Fibroblast of lung (primary cell): ENCODE results near the gene AMN. TPM values are rescaled to one million over a fixed set of nuclear protein-coding genes. Genes with fewer than 3 reads are reported as not detected.

Experiments used
- DNase-seq, 2 donors: peaks; one replicate each; pipeline versions ENCODE4 v3.0.0 to v3.0.0-alpha.2; 2010; ENCODE audit warnings: low read depth in 2 of 2
- H2AFZ ChIP-seq: 2 replicates; pipeline ENCODE4 v1.5.1; 2012; ENCODE audit warnings: low read length, control low read depth, inconsistent platforms
- H3K27ac ChIP-seq: 2 replicates; pipeline ENCODE4 v1.5.1; 2011; ENCODE audit warnings: low read length, control low read depth; ENCODE audit not compliant: insufficient read depth
- H3K27me3 ChIP-seq: 2 replicates; pipeline ENCODE4 v1.5.1; 2011; ENCODE audit warnings: mild to moderate bottlenecking, low read length; ENCODE audit not compliant: control insufficient read depth, insufficient read depth
- H3K36me3 ChIP-seq: 2 replicates; pipeline ENCODE4 v1.5.1; 2011; ENCODE audit warnings: low read length; ENCODE audit not compliant: control insufficient read depth, insufficient read depth
- H3K4me1 ChIP-seq: 2 replicates; pipeline ENCODE4 v1.5.1; 2011; ENCODE audit warnings: low read length; ENCODE audit not compliant: control insufficient read depth, insufficient read depth; ENCODE audit errors: extremely low read depth
- H3K4me2 ChIP-seq: 2 replicates; pipeline ENCODE4 v1.5.1; 2011; ENCODE audit warnings: low read length, control low read depth; ENCODE audit not compliant: insufficient read depth; ENCODE audit errors: extremely low read depth
- H3K4me3 ChIP-seq, 4 experiments: fragments of 200-600 bp in 1 of 4; sonication (generic) in 1 of 4; replicated peaks in 1 of 4; 2 replicates each; pipeline ENCODE4 v1.5.1; 2011 to 2016; ENCODE audit warnings: low read length in 4 of 4, low read depth in 3 of 4, mild to moderate bottlenecking in 3 of 4, control low read depth in 2 of 4, inconsistent platforms in 1 of 4, mixed read lengths in 1 of 4; ENCODE audit not compliant: insufficient read depth in 1 of 4; ENCODE audit errors: control extremely low read depth in 1 of 4
- H3K79me2 ChIP-seq: 2 replicates; pipeline ENCODE4 v1.5.1; 2012; ENCODE audit warnings: mild to moderate bottlenecking, low read length, inconsistent platforms; ENCODE audit not compliant: control insufficient read depth, insufficient read depth
- H3K9ac ChIP-seq: 2 replicates; pipeline ENCODE4 v1.5.1; 2011; ENCODE audit warnings: mild to moderate bottlenecking, low read length, control low read depth; ENCODE audit not compliant: insufficient read depth
- H3K9me3 ChIP-seq: 2 replicates; pipeline ENCODE4 v1.5.1; 2012; ENCODE audit warnings: low read depth, low read length; ENCODE audit not compliant: control insufficient read depth, insufficient read depth
- H4K20me1 ChIP-seq: 2 replicates; pipeline ENCODE4 v1.5.1; 2011; ENCODE audit warnings: low read length; ENCODE audit not compliant: control insufficient read depth, insufficient read depth; ENCODE audit errors: extremely low read depth
- CTCF ChIP-seq, 2 donors: IDR thresholded peaks in 1 of 2; conservative IDR thresholded peaks in 1 of 2; 1 replicate in 1 of 2; 2 replicates in 1 of 2; pipeline ENCODE4 v1.5.1; 2011 to 2012; ENCODE audit warnings: low read length in 2 of 2, control low read depth in 1 of 2, inconsistent platforms in 1 of 2, low read depth in 1 of 2, mild to moderate bottlenecking in 1 of 2
- EZH2 ChIP-seq: IDR thresholded peaks from 2 replicates; pipeline ENCODE4 v1.5.1; 2012; ENCODE audit warnings: low read length, control low read depth, mild to moderate bottlenecking; ENCODE audit errors: missing control alignments
- polyA plus RNA-seq, 2 donors: library from polyadenylated mRNA; depleted of rRNA in 1 of 2; stranded (reverse) in 1 of 2; unstranded in 1 of 2; fragments of >200 nt; gene quantifications; 2 replicates each; pipeline ENCODE4 v1.2.1, GENCODE V29; 2011 to 2012; ENCODE audit warnings: missing spikeins in 1 of 2
- total RNA-seq: library from RNA; depleted of rRNA; stranded (reverse); fragments of >200 nt; gene quantifications from 2 replicates; pipeline ENCODE4 v1.2.1, GENCODE V29; 2014

The AMN gene
- total and polyA plus RNA-seq, 2 donors (not counting 1 experiment from before 2014, with no cell fraction given), result under 0.01 TPM; not detected in 1

DNA sequence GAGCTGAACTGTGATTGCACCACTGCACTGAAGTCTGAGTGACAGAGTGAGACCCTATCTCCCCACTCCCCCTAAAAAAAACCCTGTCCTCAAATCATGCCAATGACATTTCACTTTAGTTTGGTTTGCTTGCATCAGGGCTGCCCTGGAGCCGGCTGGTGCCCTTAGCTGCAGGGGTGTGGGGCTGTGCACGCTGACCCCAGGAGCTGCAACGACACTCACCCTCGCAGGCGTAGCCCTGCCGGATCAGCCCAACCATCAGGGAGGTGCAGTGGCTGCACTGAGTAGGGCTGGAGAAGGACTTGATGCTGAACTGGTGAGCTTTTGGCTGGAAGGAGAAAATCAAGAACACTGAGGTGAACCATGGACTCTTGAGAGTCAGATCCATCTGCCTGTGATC is 29.8 kb downstream of the AMN start:
- Histone ChIP-seq H4K20me1 (no peaks in the 10 kb centered on the region), H3K27ac (no peak overlapping the region), H3K79me2 (no peaks in the 10 kb centered on the region), H3K27me3 (no peaks in the 10 kb centered on the region), H2AFZ (no peak overlapping the region), H3K4me2 (no peak overlapping the region), H3K9me3 (no peaks in the 10 kb centered on the region), H3K4me3 (no peak overlapping the region), H3K36me3 (peaks cover 41% of the 10 kb centered on the region), H3K4me1 (no peaks in the 10 kb centered on the region), H3K9ac (no peak overlapping the region)
- no peak for TF ChIP-seq CTCF (conservative IDR thresholded peaks at IDR 0.05 in 1 of 2, IDR thresholded peaks at IDR 0.05 in 1 of 2; ENCODE audit: low read depth in 1 of 2, low read length in 2 of 2)
- DNase-seq, result no peak

DNA sequence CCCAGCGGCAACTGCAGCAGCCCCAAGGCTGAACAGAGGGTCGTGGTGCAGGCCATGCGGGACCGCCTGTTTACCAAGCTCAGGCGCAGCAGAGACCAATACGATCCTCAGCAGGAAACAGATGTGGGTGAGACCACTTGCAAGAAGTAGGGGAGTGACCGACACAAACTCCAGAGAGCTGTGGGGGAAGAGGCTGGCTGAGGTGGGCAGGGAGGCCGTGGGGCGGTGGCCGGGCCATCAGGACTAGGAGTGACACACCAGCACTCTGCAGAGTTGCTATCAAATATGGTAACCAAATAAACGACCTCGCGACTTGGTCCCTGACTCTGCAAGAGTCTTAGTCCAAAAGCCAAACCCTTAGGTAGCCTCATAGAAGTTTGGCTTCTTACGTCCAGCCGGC is 30.6 kb downstream of the AMN start:
- DNase-seq, result no peak
- peaks cover 45% of the 10 kb centered on the region for H3K36me3 ChIP-seq
- H3K27me3 ChIP-seq, result no peaks in the 10 kb centered on the region
- H3K79me2 ChIP-seq, result no peaks in the 10 kb centered on the region
- H3K9ac ChIP-seq, result no peak overlapping the region
- H4K20me1 ChIP-seq, result no peaks in the 10 kb centered on the region
- no peak overlapping the region for H3K4me3 ChIP-seq
- no peak overlapping the region for H2AFZ ChIP-seq
- TF ChIP-seq EZH2 (no peak), CTCF (conservative IDR thresholded peaks at IDR 0.05 in 1 of 2, IDR thresholded peaks at IDR 0.05 in 1 of 2; ENCODE audit: low read depth in 1 of 2, low read length in 2 of 2) (no peak)
- no peak overlapping the region for H3K4me2 ChIP-seq
- no peak overlapping the region for H3K27ac ChIP-seq
- H3K4me1 ChIP-seq, result no peaks in the 10 kb centered on the region
- no peaks in the 10 kb centered on the region for H3K9me3 ChIP-seq

DNA sequence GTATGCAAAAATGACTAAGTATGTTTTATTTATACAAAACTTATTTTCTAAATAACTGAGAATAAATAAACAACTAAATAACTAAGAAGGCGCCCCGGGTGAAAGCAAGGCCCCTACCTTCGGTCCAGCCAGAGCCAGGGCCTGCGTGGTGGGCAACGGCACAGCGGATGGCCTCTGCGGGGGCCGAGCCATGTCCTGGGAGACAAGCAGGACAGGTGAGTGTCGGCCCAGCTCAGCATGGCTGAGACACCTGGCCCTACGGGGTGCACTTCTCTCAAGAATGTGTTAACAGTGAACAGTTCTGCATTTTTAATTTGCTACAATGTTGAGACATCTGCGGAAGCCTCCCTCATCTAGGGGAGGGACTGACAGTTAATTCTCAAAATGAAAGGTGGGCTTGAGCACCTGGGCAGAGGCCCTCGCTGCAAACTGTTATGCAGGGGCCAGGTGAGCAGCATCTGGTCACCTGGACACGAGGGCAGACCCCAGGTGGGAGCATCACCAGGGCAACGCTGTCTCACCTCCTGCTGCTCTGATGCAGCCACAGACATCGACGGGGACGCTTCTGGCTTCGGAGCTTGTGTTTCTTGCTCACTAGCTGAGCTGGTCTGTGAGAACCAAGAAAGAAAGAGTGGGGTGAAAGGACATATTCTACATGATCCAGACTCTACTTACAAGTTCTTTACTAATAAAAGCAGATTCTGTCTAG is 31.8 kb downstream of the AMN start:
- no peaks in the 10 kb centered on the region for H3K4me1 ChIP-seq
- H3K9me3 ChIP-seq, result no peaks in the 10 kb centered on the region
- no peak for DNase-seq
- no peak overlapping the region for H3K4me3 ChIP-seq
- no peaks in the 10 kb centered on the region for H3K27me3 ChIP-seq
- no peaks in the 10 kb centered on the region for H3K79me2 ChIP-seq
- no peak overlapping the region for H2AFZ ChIP-seq
- H3K4me2 ChIP-seq, result no peak overlapping the region
- H3K36me3 ChIP-seq, result peaks cover 44% of the 10 kb centered on the region
- no peaks in the 10 kb centered on the region for H4K20me1 ChIP-seq
- H3K27ac ChIP-seq, result no peak overlapping the region
- no peak overlapping the region for H3K9ac ChIP-seq
- no peak for TF ChIP-seq CTCF (conservative IDR thresholded peaks at IDR 0.05 in 1 of 2, IDR thresholded peaks at IDR 0.05 in 1 of 2; ENCODE audit: low read depth in 1 of 2, low read length in 2 of 2)
- no peak for TF ChIP-seq EZH2
